Stimulated activated CD8-positive, alpha-beta memory T cell treated with anti-CD3 and anti-CD28 coated beads, Interleukin-7, amount 100 ng/mL, for 24 hours (primary cell): ENCODE results near the gene YPEL1.
"Not testable (repeated sequence)": the region's sequence is repeated elsewhere in the genome, so short reads cannot be mapped to it uniquely, and the experiment has no call there.

ENCODE experiments used
- DNase-seq: peaks from one replicate; pipeline ENCODE4 v3.0.0-alpha.2; 2020; ENCODE audit warnings: low read depth

The YPEL1 gene

DNA sequence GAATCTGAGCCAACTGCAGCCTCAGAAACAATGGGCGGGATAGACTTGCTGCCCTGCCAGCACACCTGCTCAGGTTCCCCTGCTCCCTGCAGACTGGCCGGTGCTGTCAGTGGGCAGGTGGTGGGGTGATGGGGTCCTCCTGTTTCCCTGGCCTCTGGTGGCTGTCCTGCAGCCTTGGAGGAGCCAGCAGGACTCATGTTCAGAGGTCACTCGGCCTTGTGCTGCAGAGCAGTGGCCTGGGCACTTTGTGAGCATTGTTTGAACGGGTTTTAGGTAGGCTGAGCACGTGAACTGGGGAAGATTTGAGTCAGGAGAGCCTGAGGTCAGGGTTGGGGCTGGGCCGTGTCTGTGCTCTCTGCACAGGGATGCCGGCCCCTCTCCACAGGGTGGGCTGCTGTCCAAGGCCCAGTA is 52.2 kb downstream of the YPEL1 start:
- DNase-seq = no peak

DNA sequence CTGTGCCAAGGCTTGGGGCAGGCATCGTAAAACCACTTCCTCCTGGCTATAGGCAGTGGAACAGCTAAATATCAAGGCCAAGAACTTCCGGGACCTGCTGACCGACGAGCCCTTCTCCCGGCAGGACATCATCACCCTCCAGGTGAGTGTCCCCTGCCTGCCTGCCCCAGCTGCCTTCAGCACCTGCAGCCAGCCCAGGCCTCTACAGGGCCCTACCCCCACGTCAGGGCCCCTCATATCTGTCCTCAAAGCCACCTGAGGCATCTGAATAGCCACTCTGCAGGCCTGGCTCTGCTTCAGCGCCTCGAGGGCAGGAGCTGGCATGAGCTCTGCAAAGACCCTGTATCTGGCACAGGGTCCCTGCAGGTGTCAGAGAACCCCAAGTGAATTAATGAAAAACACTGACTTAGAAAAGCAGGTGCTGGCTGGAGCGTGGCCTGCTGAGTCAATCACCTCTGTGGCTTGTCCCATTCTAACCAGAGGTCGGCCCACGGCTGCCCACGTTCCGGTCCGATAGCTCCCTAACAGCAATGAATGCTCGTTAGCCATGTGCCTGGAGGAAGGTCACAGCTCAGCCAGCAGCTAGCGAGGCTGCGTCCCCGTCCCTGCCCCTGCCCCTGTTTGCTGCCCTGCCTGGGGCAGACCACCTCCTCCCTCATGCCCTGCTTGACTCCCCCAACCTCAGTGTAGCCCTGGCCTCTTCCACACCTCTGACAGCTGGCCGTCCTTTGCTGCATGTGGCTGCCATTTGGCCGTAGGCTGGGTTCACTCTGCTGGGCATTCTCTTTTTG is 53.0 kb downstream of the YPEL1 start:
- DNase-seq = no peak

DNA sequence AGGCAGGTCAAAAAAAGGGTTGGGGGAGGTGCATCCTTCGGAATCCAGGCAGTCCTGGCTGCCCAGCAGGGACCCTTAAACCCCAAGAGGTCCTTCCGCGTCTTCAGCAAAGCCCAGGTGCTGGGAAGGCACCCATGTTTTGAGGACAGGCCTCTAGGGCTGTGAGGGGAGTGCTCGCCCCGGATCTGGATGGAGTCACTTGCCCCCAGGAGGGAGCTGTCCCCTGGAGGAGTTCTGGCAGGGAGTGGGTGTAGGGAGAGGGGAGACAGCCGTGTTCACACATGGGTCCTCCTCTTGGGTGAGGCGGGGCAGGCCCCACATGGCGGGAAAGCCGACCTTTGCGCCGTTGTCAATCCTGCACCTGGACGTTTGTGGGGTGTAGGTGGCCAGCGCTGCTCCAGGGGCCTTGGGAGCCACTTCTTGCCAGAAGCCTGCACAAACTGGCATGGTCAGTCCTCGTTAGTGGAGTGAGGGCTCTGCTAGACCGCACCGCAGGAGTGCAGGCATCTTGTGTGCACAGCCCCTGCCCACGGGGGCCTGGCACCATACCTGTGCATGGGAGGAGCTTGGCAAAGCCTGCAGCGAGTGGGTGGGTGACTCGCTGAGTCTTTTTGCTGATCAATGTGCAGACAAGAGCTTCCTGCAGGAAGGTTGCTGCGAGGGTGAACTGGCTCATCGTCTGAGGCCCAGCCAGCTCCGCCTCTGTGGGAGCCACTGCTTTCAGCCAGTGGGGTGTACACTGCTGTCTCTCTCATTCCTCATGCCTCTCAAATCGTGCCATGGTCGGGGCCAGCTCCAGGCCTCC is 53.8 kb downstream of the YPEL1 start:
- no peak for DNase-seq

DNA sequence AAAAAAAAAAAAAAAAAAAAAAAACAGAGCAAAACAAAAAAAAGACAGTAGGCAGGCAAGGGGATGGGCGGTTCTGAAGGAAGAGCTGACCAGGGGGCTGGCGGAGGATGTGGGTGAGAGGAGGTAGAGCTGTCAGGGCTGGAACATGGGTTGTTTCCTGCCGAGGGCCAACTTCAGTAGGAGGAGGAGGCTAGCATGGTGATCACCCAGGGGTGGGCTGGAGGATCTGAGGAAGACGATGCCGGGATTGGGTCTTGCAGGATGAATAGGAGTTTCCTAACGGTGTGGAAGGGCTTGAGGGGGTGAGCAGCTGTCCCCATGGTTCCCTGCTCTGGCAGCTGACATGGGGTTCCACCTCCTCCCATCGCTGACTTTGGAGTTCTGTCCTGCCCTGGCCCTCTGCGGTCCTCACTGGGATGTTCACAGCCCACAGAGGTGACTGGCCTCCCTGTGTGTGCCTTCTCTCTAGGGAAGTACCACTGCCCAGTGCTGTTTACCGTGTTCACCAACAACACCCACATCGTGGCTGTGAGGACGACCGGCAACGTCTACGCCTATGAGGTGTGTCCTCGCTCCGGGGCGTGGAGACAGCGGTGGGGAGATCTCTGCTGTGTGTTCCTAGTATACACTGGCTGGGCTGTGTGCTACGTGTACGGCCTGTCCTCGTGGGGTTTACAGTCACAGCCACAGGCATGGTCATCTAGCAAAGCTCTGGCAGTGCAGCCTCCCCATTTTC is 54.6 kb downstream of the YPEL1 start:
- DNase-seq = no peak

DNA sequence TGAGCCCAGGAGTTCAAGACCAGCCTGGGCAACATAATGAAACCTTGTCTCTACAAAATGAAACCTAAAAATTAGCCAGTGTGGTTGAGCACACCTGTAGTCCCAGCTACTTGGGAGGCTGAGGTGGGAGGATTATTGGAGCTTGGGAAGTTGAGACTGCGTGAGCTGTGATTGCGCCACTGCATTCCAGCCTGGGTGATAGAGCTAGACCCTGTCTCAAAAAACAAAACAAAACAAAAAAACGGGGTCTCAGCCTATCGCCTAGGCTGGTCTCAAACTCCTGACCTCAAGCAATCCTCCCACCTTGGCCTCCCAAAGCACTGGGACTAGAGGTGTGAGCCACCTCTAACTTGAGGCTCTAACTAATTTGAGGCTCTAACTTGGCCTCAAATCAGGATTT is 56.2 kb downstream of the YPEL1 start:
- DNase-seq = no peak

DNA sequence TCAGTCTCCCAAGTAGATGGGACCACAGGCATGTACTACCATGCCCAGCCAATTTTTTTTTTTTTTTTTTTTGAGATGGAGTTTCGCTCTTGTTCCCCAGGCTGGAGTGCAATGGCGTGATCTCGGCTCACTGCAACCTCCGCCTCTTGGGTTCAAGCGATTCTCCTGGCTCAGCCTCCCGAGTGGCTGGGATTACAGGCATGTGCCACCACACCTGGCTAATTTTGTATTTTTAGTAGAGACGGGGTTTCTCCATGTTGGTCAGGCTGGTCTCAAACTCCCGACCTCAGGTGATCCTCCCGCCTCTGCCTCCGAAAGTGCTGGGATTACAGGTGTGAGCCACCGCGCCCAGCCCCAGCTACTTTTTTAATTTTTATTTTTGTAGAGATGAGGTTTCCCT is 56.8 kb downstream of the YPEL1 start:
- not testable (repeated sequence) for DNase-seq

DNA sequence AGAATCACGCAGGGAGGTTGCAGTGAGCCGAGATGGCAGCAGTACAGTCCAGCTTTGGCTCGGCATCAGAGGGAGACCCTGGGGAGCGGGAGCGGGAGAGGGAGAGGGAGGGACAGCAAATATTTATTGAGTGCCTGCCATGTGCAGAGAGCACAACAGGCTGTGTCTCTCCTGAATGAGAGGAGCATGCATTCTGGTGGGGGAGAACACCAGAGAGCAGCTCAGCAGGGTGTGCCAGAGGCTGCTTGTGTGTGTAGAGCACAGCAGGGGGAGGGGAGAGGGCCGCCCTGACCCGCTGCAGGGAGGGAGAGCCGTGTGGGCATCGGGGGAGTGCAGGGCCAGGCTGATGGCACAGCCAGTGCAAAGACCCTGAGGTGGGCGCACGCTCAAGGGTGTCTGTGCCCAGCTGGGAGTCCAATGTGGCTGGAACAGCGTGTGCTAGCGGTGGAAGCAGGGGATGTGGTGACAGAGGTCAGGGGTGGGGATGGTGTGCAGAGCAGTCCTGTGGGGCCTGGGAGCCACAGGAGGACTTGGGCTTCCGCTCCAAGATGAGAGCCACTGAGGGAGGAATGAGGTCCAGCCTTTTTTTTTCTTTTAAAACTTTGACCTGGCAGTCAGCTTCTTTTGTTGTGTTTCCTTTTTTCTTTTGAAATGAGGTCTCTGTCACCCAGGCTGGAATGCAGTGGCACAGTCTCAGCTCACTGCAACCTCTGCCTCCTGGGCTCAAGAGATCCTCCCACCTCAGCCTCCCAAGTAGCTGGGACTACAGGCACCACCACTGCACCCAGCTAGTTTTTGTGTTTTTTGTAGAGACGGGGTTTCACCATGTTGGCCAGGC is 57.8 kb downstream of the YPEL1 start:
- DNase-seq = no peak

DNA sequence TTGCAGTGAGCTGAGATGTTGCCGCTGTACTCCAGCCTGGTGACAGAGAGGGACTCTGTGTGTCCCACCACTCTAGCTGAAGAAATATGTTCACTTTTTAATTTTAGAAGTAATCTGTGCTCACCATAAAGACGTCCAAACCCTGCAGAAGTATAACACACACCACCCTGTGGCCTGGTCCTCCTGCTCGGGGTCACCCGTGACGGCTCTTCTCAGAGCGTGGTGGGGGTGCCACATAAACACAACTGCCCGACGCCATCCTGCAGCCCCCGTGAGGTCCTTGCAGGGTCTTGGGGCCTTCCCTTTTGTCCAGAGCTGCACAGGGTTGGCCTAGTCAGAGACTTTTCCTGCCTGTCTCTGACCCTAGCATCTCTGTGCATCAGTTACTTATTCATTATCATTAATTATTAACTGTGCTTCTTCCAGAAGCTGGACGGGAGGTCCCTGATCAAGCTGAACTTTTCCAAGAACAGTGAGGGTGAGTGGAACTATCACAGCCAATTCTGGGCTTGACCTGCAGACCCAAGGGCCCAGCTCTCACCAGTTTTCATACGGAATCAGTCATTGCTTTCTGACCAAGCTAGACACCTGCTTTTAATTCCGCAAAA is 60.9 kb downstream of the YPEL1 start:
- no peak for DNase-seq

DNA sequence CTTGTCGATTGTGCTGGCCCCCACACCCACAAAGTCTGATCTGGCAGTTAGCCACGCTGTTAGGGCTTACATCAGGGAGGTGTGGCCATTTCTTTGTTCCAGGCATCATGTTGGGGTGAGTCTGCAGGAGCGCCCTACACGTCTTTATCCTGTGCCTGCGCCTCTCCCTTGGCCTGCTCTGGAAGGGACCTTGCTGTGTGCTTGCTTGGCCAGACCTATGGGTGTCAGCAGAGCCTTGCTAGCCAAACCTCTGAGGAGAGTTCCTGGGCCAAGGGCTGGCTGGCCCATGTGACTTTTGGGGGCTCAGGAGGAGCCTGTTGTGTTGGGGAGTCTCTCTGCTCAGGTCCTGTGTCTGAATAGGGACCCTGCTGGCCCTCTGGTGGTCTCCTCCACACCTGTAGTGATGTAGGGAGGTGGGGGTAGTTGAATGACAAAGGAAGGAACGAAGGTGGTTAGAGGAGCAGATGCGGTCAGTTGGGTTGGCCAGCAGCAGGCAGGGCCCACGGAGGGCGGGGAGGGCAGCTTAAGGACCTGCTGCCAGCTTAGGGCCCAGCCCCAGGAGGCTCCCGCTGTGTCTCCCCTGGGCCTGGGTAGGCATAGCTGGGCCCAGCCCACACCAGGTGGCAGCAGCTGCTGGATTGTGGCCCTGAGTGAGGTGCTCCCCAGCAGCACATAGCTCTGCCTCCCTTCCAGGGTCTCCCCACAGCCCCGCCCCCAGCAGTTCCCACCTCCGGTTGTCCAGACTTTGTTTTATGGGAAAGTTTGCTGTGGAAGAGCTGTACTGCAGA is 61.9 kb downstream of the YPEL1 start:
- no peak for DNase-seq

DNA sequence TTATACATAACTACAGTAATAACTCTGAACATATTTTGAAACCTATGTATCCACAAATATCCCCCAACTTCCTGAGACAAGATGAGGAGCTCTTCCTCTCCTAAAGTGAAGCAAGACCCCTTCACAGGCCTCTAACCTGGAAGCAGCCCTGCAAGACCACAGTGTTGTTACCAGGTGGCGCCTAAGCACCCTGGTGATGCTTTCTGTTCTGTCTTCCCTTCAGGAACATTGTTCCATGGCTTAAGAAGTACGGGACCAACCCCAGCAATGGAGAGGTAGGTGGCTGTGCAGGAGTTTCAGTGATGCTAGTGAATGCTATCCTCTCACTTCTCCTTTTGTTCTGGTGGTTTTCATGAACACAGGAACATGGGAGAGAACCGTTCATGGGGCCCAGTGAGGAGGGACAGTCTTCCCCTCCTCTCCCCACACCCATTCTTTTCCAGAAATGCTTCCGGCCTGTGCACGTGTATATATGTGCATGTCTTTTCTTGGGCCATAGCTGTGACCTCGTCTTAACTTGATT is 63.4 kb downstream of the YPEL1 start:
- DNase-seq = no peak

DNA sequence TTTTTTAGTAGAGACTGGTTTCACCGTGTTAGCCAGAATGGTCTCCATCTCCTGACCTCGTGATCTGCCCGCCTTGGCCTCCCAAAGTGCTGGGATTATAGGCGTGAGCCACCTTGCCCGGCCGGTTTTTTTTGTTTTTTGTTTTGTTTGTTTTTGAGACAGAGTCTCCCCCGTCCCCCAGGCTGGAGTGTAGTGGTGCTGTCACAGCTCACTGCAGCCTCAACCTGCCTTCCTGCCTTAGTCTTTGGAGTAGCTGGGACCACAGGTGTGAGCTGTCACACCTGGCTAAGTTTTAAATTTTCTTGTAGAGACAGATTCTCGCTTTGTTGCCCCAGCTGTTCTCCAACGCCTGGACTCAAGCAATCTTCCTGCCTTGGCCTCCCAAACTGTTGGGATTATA is 66.6 kb downstream of the YPEL1 start:
- no peak for DNase-seq

DNA sequence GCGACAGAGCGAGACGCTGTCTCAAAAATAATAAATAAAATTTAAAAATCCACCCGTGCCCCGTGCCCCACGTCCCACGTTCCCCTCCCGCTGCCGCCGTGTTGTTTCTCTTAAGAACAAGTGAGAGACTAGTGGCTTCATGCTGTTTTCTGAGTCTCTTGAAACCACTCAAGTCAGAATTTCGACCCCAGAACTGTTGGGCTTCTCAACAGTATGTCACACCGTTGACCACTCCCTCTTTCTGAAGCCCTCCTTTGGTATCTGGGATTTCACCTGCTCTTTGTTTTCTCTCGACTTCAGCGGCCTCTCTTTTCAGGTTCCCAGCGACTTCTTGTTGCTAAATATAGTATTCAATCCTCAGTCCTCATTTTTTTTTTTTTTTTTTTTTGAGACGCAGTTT is 68.8 kb downstream of the YPEL1 start:
- no peak for DNase-seq

DNA sequence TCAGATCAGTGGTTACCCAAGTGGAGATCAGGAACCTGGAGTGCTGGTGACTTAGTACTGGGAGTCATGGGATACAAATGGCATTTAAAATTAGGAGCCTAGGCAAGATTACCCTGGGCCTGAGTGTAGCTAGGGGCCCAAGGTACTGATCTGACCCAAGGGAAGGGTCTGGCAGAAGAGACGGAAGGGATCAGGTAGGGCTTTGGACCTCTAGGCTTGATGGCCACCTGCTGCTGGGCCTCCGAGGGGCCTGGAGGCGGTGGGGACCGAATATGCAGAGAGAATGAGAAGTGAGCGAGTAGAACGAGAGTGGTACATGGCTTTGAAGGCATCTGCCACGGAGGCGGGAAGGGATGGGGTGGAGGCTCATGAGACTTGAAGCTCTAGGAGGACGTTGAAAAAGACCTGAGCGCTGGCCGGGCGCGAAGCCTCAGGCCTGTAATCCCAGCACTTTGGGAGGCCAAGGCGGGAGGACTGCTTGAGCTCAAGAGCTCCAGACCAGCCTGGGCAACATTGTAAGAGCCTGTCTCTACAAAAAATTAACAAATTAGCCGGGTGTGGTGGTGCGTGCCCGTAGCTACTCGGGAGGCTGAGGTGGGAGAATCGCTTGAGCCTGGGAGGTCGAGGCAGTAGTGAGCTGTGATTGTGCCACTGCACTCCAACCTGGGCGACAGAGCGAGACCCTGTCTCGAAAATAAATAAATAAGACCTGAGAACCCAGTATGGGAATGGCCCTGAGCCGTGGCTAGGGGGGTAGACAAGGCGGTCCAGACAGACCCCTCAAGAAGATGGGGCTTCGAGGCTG is 70.3 kb downstream of the YPEL1 start:
- DNase-seq = no peak

DNA sequence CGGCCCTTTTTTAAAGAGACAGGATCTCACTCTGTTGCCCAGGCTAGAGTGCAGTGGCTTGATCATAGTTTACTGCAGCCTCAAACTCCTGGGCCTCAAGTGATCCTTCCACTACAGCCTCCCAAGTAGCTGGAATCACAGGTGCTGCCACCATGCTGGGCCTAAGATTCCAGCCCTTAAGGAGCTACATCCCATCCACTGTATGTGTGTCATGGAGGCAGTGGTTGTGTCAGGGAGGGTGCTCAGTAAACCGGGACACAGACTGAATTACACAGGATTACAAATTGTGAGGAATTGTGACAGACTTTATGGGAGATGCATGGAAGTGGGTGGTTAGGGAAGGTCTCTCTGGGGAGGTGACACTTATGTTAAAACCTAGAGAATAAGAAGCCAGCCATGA is 71.9 kb downstream of the YPEL1 start:
- no peak for DNase-seq

DNA sequence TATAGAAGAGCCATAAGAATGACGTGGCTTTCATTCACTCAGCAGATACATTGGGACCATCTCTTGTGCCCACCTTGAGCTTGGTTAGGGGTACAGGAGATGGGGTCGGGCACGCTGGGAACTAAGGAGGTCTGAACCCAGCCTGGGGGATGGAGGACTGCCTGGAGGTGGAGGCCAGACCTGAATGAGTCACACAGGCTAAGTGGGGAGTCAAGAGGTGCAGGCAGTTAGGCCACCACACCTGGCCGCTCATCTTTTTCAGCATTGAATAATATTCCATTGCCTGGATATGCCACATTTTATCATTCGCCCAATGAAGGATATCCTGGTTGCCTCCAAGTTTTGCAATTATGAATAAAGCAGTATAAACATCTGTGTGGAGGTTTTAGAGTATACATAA is 73.6 kb downstream of the YPEL1 start:
- no peak for DNase-seq

DNA sequence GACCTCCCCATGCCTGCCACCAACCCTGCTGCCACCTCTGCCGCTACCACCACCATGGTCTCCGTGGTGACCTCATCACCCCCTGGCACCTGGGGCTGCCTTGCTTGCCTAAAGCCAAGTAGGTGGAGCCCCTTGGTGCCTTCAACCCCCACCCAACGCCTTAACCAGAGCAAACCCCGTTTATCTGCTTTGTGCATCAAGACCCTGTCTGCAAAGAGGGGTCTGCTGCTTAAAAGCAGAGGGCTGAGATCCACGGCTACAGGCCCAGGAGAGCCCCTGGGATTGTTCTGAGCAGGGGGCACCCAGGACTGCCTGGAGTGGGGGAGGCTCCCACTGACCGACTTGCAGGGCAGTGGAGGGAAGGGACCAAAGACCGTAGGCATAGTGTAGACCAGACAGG is 74.7 kb downstream of the YPEL1 start:
- no peak for DNase-seq

DNA sequence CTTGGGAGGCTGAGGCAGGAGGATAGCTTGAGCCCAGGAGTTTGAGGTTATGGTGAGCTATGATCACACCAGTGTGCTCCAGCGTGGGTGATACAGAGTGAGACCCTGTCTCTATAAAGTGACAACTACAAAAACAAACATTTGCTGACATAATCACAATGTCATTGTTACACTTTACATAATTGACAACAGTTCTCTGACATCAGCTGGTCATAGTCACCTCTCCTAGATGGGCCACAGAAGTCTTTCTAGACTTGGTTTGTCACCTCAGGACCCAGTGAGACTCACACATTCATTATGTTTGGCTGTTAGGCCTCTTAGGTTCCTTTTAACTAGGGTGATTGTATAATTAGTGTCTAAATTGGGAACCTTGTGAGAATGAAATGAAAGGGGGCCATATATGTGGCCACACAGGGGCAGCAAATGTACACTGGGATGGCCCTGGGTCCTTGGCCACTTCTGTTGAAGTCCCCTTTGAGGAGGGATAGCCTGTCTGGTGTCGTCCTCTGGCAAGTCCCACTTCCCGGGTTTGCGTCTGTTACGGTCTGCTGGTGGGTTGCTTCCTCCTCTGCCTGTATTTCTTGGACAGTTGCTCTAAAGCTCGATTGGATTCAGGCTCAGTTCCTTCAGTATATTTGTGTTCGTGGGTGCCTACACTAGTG is 75.6 kb downstream of the YPEL1 start:
- no peak for DNase-seq

DNA sequence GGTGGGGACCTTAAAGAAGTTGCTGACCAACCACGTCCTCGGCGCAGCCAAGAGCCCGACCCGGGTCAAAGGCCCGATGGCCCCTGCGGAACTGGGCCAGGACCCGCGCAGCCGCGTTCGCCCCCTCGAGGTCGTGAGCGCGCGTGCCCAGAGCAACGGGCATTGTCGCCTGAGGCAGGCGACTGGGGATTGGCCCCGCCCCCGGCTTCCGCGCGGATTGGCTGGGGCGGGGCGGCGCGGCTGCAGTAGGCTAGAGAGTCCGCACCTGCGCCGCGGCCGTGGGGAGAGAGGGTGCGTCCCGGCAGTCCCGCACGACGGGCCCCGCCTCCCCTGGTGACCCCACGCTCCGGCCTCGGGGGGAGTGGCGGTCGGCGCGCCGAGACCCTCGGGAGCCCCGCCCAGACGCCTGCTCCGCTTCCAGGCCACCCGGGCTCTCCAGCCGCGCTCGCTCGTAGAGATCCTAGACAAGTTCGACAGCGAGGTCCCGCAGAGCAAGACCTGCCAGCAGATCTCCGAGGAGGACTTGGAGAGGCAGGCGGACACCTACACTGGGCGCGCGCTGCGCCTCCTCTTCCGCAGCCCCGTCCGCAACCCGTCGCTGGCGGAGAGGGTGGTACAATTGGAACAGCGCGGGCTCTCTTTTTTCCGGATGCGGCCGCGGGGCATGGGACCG is 78.1 kb downstream of the YPEL1 start:
- peak; percentile 56 for DNase-seq

DNA sequence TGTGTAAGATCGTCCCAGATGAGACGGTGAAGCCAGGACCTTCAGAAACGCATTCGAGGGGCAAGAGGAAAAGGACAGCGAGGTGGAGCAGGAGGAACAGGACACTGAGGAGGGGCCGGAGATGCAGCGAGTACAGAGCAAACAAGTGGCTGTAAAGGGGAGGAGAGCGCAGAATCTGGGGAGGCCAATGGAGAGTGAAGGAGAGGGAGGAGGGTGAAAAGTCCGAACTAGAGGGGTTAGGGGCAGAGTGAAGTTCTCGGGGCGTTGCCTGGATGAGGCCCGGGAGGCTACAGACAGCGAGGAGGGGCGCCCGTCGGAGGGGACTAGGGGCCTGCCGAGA is 78.6 kb downstream of the YPEL1 start:
- no peak for DNase-seq
